GM23338 (cell line): ENCODE data around the gene DCTN2. TPM values are rescaled to one million over a fixed set of nuclear protein-coding genes. Genes with fewer than 3 reads are reported as not detected.

ENCODE experiments used
- ATAC-seq: fragments of 200-7000 bp; cut with Tn5 transposase; 3 replicates; pipeline ENCODE4 v1.9.1; 2020
- DNase-seq: peaks from one replicate; pipeline ENCODE4 v3.0.0-alpha.2; 2015; ENCODE audit warnings: low spot score
- H2AFZ ChIP-seq: fragments of 200-600 bp; sonication (generic); 2 replicates; pipeline ENCODE4 v1.8.0; 2016; ENCODE audit warnings: antibody characterized with exemption, mild to moderate bottlenecking, moderate library complexity
- H3F3A ChIP-seq: fragments of 200-600 bp; sonication (generic); replicated peaks from 2 replicates; pipeline ENCODE4 v1.8.0; 2017; ENCODE audit warnings: antibody characterized with exemption, mixed run types, low read depth
- H3K27ac ChIP-seq: fragments of 200-600 bp; sonication (generic); 2 replicates; pipeline ENCODE4 v1.6.1; 2016; ENCODE audit warnings: low read depth
- H3K27me3 ChIP-seq: fragments of 200-600 bp; sonication (generic); 2 replicates; pipeline ENCODE4 v1.8.0; 2016; ENCODE audit warnings: mild to moderate bottlenecking, mixed run types, moderate library complexity; ENCODE audit not compliant: insufficient read depth
- H3K36me3 ChIP-seq: fragments of 200-600 bp; sonication (generic); 2 replicates; pipeline ENCODE4 v1.8.0; 2016; ENCODE audit warnings: mild to moderate bottlenecking; ENCODE audit not compliant: insufficient read depth
- H3K4me1 ChIP-seq: fragments of 200-600 bp; sonication (generic); 2 replicates; pipeline ENCODE4 v1.8.0; 2016; ENCODE audit warnings: mild to moderate bottlenecking, moderate library complexity; ENCODE audit not compliant: insufficient read depth
- H3K4me2 ChIP-seq: fragments of 200-600 bp; sonication (generic); 2 replicates; pipeline ENCODE4 v1.7.1; 2017; ENCODE audit warnings: mixed run types
- H3K4me3 ChIP-seq: fragments of 200-600 bp; sonication (generic); 2 replicates; pipeline ENCODE4 v1.6.1; 2016; ENCODE audit warnings: mixed run types
- H3K79me2 ChIP-seq: fragments of 200-600 bp; sonication (generic); replicated peaks from 2 replicates; pipeline ENCODE4 v1.8.0; 2017; ENCODE audit warnings: mild to moderate bottlenecking; ENCODE audit not compliant: insufficient read depth
- H3K9me2 ChIP-seq: fragments of 200-600 bp; sonication (generic); 2 replicates; pipeline ENCODE4 v1.8.0; 2017; ENCODE audit not compliant: insufficient read depth
- H4K20me1 ChIP-seq: fragments of 200-600 bp; sonication (generic); replicated peaks from 2 replicates; pipeline ENCODE4 v1.8.0; 2017; ENCODE audit warnings: mild to moderate bottlenecking; ENCODE audit not compliant: insufficient read depth
- H3K27ac Mint-ChIP-seq: 2 replicates; pipeline ENCODE4 v1.8.0; 2020; ENCODE audit warnings: inconsistent platforms, mild to moderate bottlenecking, moderate library complexity, mixed read lengths
- H3K27me3 Mint-ChIP-seq: 3 replicates; pipeline ENCODE4 v1.8.0; 2022; ENCODE audit warnings: low read depth, mild to moderate bottlenecking, moderate library complexity, mixed read lengths, inconsistent platforms; ENCODE audit not compliant: insufficient read depth, poor library complexity
- H3K36me3 Mint-ChIP-seq: 3 replicates; pipeline ENCODE4 v1.8.0; 2021; ENCODE audit warnings: low read depth, mild to moderate bottlenecking, inconsistent platforms, moderate library complexity, mixed read lengths
- H3K4me1 Mint-ChIP-seq: 3 replicates; pipeline ENCODE4 v1.8.0; 2020; ENCODE audit warnings: mild to moderate bottlenecking, inconsistent platforms, mixed read lengths
- H3K4me3 Mint-ChIP-seq: 3 replicates; pipeline ENCODE4 v1.8.0; 2021; ENCODE audit warnings: moderate library complexity, mild to moderate bottlenecking, inconsistent platforms, mixed read lengths
- H3K9me3 Mint-ChIP-seq: 3 replicates; pipeline ENCODE4 v1.8.0; 2020; ENCODE audit warnings: moderate library complexity, mild to moderate bottlenecking, inconsistent platforms, mixed read lengths
- CREB1 ChIP-seq: fragments of 250-450 bp; sonication (Bioruptor Pico); IDR thresholded peaks from 2 replicates; pipeline ENCODE4 v1.5.0; 2020; ENCODE audit warnings: low read depth, mild to moderate bottlenecking, moderate library complexity
- EZH2 ChIP-seq: fragments of 200-600 bp; sonication (generic); IDR thresholded peaks from one replicate; pipeline ENCODE4 v1.8.0; 2017; ENCODE audit warnings: antibody characterized with exemption, mild to moderate bottlenecking, low read depth; ENCODE audit not compliant: unreplicated experiment
- EZH2phosphoT487 ChIP-seq: fragments of 200-600 bp; sonication (generic); IDR thresholded peaks from one replicate; pipeline ENCODE4 v1.8.1; 2018; ENCODE audit warnings: antibody characterized with exemption; ENCODE audit not compliant: unreplicated experiment
- JUNB ChIP-seq: IDR thresholded peaks from one replicate; pipeline ENCODE4 v1.6.1; 2016; ENCODE audit warnings: antibody characterized with exemption; ENCODE audit not compliant: unreplicated experiment
- NANOG ChIP-seq: IDR thresholded peaks from 2 replicates; pipeline ENCODE4 v1.6.1; 2016; ENCODE audit warnings: antibody characterized with exemption, borderline replicate concordance
- POLR2AphosphoS5 ChIP-seq: IDR thresholded peaks from 2 replicates; pipeline ENCODE4 v1.6.1; 2016; ENCODE audit warnings: antibody characterized with exemption, low read depth
- STAT1 ChIP-seq: IDR thresholded peaks from one replicate; pipeline ENCODE4 v1.6.1; 2016; ENCODE audit warnings: antibody characterized with exemption; ENCODE audit not compliant: unreplicated experiment
- ZNF114 ChIP-seq: fragments of 250-450 bp; sonication (Bioruptor Pico); IDR thresholded peaks from 2 replicates; pipeline ENCODE4 v1.5.0; 2020; ENCODE audit warnings: mild to moderate bottlenecking, moderate library complexity
- ZNF331 ChIP-seq: fragments of 250-450 bp; sonication (Bioruptor Pico); IDR thresholded peaks from 2 replicates; pipeline ENCODE4 v1.5.0; 2020; ENCODE audit warnings: low read depth, mild to moderate bottlenecking, moderate library complexity
- polyA plus RNA-seq: library from polyadenylated mRNA; unstranded; fragments of >200 nt; fragmentation: Nextera tagmentation; extraction: Ambion mirVana; gene quantifications from 2 replicates; pipeline ENCODE4 v1.2.1, GENCODE V29; 2016
- total RNA-seq: library from RNA; depleted of rRNA; stranded (reverse); fragments of >200 nt; shearing (Covaris generic); gene quantifications from 2 replicates; pipeline ENCODE4 v1.2.3, GENCODE V29; 2014
- TF ChIP-seq, protein P1 (sequence below), 2 experiments: fragments of 200-600 bp in 1 of 2; sonication (generic) in 1 of 2; conservative IDR thresholded peaks; 2 replicates each; pipeline versions ENCODE4 v1.5.1 to v1.6.1; 2016 to 2017; ENCODE audit warnings: antibody characterized with exemption in 2 of 2, low read depth in 2 of 2, mild to moderate bottlenecking in 2 of 2, moderate library complexity in 1 of 2
- TF ChIP-seq, protein P2 (sequence below): IDR thresholded peaks from one replicate; pipeline ENCODE4 v1.6.1; 2018; ENCODE audit warnings: antibody characterized with exemption; ENCODE audit not compliant: unreplicated experiment
- TF ChIP-seq, protein P3 (sequence below): fragments of 250-450 bp; sonication (Bioruptor Pico); IDR thresholded peaks from 2 replicates; pipeline ENCODE4 v1.5.0; 2020; ENCODE audit warnings: mild to moderate bottlenecking, moderate library complexity
- TF ChIP-seq, protein P4 (sequence below): IDR thresholded peaks from 2 replicates; pipeline ENCODE4 v1.6.1; 2016; ENCODE audit warnings: antibody characterized with exemption

DCTN2 gene
- total and polyA plus RNA-seq, 2 experiments from 2014 or later: 56.1 to 157 TPM

DNA sequence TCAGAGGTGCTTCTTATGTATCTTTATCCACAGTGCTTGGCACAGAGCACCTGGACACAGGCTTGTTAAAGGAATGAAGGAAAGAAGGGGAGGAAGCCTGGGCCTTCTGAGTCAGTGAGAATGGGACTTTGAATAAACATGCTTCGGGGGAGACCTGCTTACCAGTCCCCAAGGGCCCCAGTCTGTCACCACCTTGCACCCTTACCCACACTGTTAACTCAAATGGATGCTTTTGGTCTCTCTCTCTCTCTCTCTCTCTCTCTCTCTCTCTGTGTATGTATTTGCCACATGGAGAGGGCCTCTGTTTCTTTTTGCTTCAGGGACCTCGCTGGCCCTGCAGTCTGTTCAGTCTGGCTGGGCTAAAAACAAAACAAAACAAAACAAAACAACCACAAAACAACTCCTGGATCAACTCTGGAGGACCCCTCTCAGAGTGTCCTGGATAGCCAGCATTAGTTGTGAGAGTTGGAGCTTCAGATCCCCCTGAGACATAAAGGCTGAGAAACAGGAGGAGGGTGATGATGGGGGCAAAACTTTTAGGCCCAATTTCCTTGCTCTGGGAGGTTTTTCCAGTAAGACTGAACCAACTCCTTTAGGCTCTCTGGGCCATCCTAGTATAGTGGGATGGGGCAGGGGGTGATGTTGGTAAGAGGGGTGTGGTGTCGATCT is 4.8 kb upstream of the DCTN2 start:
- 0 out of 2 replicates have a peak overlapping the region, but pooled peaks have one; percentile 20 for H3K4me3 ChIP-seq
- peaks cover 13% of the 10 kb centered on the region for H3K27me3 Mint-ChIP-seq
- TF ChIP-seq JUNB: no peak
- TF ChIP-seq STAT1: no peak
- TF ChIP-seq EZH2: no peak
- TF ChIP-seq, protein P1, sequence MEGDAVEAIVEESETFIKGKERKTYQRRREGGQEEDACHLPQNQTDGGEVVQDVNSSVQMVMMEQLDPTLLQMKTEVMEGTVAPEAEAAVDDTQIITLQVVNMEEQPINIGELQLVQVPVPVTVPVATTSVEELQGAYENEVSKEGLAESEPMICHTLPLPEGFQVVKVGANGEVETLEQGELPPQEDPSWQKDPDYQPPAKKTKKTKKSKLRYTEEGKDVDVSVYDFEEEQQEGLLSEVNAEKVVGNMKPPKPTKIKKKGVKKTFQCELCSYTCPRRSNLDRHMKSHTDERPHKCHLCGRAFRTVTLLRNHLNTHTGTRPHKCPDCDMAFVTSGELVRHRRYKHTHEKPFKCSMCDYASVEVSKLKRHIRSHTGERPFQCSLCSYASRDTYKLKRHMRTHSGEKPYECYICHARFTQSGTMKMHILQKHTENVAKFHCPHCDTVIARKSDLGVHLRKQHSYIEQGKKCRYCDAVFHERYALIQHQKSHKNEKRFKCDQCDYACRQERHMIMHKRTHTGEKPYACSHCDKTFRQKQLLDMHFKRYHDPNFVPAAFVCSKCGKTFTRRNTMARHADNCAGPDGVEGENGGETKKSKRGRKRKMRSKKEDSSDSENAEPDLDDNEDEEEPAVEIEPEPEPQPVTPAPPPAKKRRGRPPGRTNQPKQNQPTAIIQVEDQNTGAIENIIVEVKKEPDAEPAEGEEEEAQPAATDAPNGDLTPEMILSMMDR (conservative IDR thresholded peaks at IDR 0.05; ENCODE audit: low read depth in 2 of 2): no peak
- no peak for TF ChIP-seq POLR2AphosphoS5
- no peak for TF ChIP-seq NANOG
- no peak for TF ChIP-seq ZNF331
- TF ChIP-seq, protein P2, sequence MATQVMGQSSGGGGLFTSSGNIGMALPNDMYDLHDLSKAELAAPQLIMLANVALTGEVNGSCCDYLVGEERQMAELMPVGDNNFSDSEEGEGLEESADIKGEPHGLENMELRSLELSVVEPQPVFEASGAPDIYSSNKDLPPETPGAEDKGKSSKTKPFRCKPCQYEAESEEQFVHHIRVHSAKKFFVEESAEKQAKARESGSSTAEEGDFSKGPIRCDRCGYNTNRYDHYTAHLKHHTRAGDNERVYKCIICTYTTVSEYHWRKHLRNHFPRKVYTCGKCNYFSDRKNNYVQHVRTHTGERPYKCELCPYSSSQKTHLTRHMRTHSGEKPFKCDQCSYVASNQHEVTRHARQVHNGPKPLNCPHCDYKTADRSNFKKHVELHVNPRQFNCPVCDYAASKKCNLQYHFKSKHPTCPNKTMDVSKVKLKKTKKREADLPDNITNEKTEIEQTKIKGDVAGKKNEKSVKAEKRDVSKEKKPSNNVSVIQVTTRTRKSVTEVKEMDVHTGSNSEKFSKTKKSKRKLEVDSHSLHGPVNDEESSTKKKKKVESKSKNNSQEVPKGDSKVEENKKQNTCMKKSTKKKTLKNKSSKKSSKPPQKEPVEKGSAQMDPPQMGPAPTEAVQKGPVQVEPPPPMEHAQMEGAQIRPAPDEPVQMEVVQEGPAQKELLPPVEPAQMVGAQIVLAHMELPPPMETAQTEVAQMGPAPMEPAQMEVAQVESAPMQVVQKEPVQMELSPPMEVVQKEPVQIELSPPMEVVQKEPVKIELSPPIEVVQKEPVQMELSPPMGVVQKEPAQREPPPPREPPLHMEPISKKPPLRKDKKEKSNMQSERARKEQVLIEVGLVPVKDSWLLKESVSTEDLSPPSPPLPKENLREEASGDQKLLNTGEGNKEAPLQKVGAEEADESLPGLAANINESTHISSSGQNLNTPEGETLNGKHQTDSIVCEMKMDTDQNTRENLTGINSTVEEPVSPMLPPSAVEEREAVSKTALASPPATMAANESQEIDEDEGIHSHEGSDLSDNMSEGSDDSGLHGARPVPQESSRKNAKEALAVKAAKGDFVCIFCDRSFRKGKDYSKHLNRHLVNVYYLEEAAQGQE: no peak
- no peak for TF ChIP-seq ZNF114
- no peak for TF ChIP-seq CREB1 (CRISPR knock-in tag)
- TF ChIP-seq, protein P3, sequence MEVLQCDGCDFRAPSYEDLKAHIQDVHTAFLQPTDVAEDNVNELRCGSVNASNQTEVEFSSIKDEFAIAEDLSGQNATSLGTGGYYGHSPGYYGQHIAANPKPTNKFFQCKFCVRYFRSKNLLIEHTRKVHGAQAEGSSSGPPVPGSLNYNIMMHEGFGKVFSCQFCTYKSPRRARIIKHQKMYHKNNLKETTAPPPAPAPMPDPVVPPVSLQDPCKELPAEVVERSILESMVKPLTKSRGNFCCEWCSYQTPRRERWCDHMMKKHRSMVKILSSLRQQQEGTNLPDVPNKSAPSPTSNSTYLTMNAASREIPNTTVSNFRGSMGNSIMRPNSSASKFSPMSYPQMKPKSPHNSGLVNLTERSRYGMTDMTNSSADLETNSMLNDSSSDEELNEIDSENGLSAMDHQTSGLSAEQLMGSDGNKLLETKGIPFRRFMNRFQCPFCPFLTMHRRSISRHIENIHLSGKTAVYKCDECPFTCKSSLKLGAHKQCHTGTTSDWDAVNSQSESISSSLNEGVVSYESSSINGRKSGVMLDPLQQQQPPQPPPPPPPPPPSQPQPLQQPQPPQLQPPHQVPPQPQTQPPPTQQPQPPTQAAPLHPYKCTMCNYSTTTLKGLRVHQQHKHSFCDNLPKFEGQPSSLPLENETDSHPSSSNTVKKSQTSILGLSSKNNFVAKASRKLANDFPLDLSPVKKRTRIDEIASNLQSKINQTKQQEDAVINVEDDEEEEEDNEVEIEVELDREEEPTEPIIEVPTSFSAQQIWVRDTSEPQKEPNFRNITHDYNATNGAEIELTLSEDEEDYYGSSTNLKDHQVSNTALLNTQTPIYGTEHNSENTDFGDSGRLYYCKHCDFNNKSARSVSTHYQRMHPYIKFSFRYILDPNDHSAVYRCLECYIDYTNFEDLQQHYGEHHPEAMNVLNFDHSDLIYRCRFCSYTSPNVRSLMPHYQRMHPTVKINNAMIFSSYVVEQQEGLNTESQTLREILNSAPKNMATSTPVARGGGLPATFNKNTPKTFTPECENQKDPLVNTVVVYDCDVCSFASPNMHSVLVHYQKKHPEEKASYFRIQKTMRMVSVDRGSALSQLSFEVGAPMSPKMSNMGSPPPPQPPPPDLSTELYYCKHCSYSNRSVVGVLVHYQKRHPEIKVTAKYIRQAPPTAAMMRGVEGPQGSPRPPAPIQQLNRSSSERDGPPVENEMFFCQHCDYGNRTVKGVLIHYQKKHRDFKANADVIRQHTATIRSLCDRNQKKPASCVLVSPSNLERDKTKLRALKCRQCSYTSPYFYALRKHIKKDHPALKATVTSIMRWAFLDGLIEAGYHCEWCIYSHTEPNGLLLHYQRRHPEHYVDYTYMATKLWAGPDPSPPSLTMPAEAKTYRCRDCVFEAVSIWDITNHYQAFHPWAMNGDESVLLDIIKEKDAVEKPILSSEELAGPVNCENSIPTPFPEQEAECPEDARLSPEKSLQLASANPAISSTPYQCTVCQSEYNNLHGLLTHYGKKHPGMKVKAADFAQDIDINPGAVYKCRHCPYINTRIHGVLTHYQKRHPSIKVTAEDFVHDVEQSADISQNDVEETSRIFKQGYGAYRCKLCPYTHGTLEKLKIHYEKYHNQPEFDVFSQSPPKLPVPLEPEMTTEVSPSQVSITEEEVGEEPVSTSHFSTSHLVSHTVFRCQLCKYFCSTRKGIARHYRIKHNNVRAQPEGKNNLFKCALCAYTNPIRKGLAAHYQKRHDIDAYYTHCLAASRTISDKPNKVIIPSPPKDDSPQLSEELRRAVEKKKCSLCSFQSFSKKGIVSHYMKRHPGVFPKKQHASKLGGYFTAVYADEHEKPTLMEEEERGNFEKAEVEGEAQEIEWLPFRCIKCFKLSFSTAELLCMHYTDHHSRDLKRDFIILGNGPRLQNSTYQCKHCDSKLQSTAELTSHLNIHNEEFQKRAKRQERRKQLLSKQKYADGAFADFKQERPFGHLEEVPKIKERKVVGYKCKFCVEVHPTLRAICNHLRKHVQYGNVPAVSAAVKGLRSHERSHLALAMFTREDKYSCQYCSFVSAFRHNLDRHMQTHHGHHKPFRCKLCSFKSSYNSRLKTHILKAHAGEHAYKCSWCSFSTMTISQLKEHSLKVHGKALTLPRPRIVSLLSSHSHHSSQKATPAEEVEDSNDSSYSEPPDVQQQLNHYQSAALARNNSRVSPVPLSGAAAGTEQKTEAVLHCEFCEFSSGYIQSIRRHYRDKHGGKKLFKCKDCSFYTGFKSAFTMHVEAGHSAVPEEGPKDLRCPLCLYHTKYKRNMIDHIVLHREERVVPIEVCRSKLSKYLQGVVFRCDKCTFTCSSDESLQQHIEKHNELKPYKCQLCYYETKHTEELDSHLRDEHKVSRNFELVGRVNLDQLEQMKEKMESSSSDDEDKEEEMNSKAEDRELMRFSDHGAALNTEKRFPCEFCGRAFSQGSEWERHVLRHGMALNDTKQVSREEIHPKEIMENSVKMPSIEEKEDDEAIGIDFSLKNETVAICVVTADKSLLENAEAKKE (CRISPR knock-in tag): no peak
- no peak for TF ChIP-seq EZH2phosphoT487
- TF ChIP-seq, protein P4, sequence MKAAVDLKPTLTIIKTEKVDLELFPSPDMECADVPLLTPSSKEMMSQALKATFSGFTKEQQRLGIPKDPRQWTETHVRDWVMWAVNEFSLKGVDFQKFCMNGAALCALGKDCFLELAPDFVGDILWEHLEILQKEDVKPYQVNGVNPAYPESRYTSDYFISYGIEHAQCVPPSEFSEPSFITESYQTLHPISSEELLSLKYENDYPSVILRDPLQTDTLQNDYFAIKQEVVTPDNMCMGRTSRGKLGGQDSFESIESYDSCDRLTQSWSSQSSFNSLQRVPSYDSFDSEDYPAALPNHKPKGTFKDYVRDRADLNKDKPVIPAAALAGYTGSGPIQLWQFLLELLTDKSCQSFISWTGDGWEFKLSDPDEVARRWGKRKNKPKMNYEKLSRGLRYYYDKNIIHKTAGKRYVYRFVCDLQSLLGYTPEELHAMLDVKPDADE: no peak

More for the DNA sequence above, 4.8 kb upstream of the DCTN2 start:
- DNase-seq (no peak), ATAC-seq (no peak)
- Histone ChIP-seq H3K79me2 (peaks cover 33% of the 10 kb centered on the region), H3F3A (peaks cover 12% of the 10 kb centered on the region), H3K27ac (0 out of 2 replicates have a peak overlapping the region, but pooled peaks have one; percentile 9), H3K9me2 (no peaks in the 10 kb centered on the region), H2AFZ (no peak overlapping the region), H4K20me1 (peaks cover 15% of the 10 kb centered on the region), H3K27me3 (peaks cover 14% of the 10 kb centered on the region), H3K4me1 (peaks cover 38% of the 10 kb centered on the region), H3K36me3 (no peaks in the 10 kb centered on the region), H3K4me2 (peak overlapping the region; percentile 88)
- Mint-ChIP-seq H3K4me1 (peaks cover 57% of the 10 kb centered on the region), H3K9me3 (no peaks in the 10 kb centered on the region), H3K4me3 (peak overlapping the region; percentile 79), H3K36me3 (no peaks in the 10 kb centered on the region; the same call in 2 of the 3 replicates), H3K27ac (no peak overlapping the region)
